ENCODE data around the gene TMEM63B.

TMEM63B gene

GRCh38 chr6:44116641-44117382 is 10.5 kb upstream of the TMEM63B start:
- FAIRE-seq (no peak), DNase-seq (ENCODE audit: low spot score) (peak; percentile 40)

- no peak for FAIRE-seq
- peak; percentile 67 for DNase-seq (ENCODE audit: low spot score)
These were observed 9.8 kb upstream of the TMEM63B start for GRCh38 chr6:44117397-44118128.

- no peak for DNase-seq (ENCODE audit: low spot score)
These were observed 7.6 kb upstream of the TMEM63B start for GRCh38 chr6:44119704-44120262.

GRCh38 chr6:44120692-44121443 is 6.5 kb upstream of the TMEM63B start:
- no peak for FAIRE-seq
- no peak for DNase-seq (ENCODE audit: low spot score)

More at GRCh38 chr6:44119704-44120262, 7.6 kb upstream of the TMEM63B start:
- no peak for FAIRE-seq

- no peak for FAIRE-seq
- no peak for DNase-seq (ENCODE audit: low spot score)
These were observed 4.6 kb upstream of the TMEM63B start for GRCh38 chr6:44122801-44123200.

DNA sequence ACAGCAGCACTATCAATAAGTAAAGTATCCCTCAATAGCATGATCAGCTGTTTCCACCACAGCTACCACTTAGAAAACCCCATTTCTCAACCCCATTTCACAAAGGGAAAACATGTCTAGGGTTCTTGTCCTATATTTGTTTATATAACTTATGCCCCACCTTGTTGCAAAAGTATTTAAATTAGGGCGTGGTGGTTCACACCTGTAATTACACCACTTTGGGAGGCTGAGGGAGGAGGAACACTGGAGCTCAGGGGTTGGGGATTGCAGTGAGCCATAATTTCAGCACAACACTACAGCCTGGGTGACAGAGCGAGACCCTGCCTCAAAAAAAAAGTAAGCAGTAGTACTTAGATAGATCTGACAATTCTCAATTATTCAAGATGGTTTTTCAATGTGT is 3.8 kb upstream of the TMEM63B start:
- no peak for FAIRE-seq
- DNase-seq (ENCODE audit: low spot score): no peak

DNA sequence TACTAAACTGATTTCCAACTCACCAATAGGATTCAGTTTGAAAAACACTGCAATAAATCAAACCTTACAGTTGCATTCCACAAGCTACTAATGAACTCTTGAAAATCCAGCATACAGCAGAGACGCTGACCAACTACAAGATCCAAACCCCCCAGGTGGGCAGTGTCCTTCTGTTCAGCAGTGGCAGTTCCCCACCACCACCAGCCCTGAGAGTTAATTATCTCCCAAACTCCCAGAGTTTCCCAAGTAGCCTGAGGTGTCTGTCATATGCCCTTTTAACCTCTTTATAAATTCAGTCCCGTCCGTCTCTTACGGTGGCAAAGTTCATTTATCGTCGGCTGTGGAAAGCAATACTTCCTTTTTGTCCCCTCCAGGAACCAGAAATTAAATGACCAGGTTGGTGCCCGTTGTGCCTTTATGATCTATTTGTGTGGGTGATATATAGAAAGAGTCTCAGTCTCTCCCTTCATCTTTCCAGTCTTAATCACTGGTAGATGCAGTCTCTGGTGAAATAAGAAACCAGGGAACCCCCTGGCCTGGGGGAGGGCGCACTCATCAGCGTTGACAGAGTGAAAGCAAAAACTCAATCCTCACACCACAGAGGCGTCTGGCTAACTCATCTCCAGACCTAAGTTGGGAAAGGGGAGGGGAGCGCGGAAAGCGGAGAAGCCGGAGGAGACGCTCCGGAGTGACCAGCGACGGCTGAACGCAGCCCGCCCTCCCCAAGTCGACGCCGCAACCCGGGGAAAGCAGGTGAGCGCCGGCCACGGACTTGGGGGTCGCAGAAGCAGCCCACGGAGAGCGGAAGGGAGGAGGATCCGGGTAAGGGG is 819 bp upstream of the TMEM63B start:
- FAIRE-seq: no peak

GRCh38 chr6:44128020-44128917 is 915 bp downstream of the TMEM63B start:
- peak; percentile 59 for DNase-seq (ENCODE audit: low spot score)
- FAIRE-seq: no peak

More for the DNA sequence above, 819 bp upstream of the TMEM63B start:
- DNase-seq (ENCODE audit: low spot score): peak; percentile 72

DNA sequence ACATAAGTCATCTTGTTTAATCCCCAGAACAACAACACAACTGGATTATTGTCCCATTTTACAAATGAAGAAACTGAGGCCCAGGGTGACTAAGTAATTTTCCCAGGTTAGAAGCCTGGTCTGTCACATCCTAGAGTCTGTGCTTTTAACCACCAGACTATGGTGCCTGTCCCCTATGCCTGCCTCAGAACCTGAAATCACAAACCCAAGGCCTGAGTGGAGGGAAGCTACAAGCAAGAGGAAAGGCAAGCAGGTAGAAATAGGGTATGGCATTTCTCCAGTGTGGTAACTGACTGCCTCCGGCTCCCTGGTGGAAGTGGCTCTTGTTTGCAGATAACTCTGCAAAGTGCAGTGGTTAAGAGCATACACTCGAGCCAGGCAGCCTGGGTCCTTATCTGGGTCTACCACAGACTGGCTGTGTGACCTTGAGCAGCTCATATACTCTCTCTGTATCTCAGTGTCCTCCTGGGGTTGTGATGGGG is 2.5 kb downstream of the TMEM63B start:
- no peak for FAIRE-seq
- DNase-seq (ENCODE audit: low spot score): no peak

DNA sequence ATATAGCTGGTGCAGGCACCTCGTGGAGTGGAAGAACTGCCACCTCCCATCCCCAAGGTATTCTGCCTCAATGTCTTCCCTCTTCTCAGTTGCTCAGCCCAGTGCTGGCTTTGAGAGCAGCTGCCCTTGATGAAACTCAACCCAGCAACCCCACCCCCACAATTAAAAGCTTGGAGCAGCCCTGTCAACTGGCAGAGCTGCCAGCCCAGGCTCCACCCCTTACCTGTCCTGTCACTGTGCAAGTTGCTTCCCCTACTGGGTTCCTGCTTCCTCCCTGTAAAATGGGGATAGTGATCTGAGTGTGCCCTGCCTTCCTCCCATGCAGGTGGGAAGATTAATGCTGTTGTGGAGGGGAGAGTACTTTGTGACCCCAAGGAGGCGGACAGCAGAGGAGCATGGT is 4.5 kb downstream of the TMEM63B start:
- FAIRE-seq: no peak
- no peak for DNase-seq (ENCODE audit: low spot score)

- DNase-seq (ENCODE audit: low spot score) (no peak), FAIRE-seq (no peak)
These were observed 5.1 kb downstream of the TMEM63B start for GRCh38 chr6:44132476-44132875.

- FAIRE-seq (no peak), DNase-seq (ENCODE audit: low spot score) (peak; percentile 51)
These were observed 5.9 kb downstream of the TMEM63B start for GRCh38 chr6:44133003-44133931.

GRCh38 chr6:44133981-44134711 is 6.8 kb downstream of the TMEM63B start:
- no peak for FAIRE-seq
- no peak for DNase-seq (ENCODE audit: low spot score)

- no peak for FAIRE-seq
- no peak for DNase-seq (ENCODE audit: low spot score)
These were observed 7.9 kb downstream of the TMEM63B start for GRCh38 chr6:44135173-44135758.

GRCh38 chr6:44135875-44136274 is 8.5 kb downstream of the TMEM63B start:
- DNase-seq (ENCODE audit: low spot score) (no peak), FAIRE-seq (no peak)

DNA sequence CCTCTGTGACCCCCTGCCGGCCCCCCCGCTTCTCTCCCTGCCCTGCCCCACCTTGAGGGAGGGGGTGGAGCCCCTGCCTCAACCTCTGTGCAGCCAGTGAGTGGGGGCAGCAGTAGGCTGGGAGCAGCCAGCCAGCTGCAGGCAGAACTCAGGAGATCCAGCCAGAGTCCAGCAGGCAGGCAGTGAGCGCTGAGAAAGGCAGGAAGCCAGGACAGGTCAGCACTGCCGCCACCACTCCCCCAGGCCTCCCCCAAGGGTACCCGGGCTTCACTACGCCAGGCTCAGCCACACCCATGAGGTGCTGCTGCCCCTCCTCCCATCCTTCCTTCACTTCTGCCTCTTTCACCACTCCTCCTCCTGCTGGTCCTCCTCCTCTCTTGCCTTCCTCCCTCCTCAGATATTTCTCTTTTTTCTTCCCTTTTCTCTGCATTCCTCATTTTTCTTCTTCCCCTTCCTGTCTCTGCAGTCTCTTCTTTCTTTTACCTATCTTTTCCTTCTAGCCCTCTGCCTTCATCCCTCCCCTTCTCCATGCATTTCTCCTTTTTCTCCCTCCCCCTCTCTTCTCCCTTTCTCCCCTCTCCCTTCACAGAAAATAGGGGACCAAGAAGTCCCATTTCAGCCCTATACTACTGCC is 11.5 kb downstream of the TMEM63B start:
- DNase-seq (ENCODE audit: low spot score): no peak
- FAIRE-seq: no peak

DNA sequence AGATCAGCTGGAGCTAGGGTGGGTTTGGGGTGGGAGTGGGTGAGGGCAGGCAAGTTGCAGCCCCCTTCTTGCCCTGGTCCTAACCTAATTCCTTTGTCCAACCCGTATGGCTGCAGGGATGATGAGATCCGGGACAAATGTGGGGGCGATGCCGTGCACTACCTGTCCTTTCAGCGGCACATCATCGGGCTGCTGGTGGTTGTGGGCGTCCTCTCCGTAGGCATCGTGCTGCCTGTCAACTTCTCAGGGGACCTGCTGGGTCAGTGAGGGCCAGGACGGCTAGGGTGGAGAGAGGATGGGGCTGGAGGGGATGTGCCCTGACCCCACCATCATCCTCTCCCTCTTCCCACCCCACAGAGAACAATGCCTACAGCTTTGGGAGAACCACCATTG is 12.0 kb downstream of the TMEM63B start:
- no peak for DNase-seq (ENCODE audit: low spot score)
- FAIRE-seq: no peak
